Duodenal mucosa (tissue), 2 donors: Measurements from ENCODE around the gene GLRA3.
"Not testable (repeated sequence)": the region's sequence is repeated elsewhere in the genome, so short reads cannot be mapped to it uniquely, and the experiment has no call there.

Source experiments
- H3K27ac ChIP-seq: one replicate; pipeline ENCODE4 v1.7.0; 2013; ENCODE audit warnings: low read depth, low read length
- H3K27me3 ChIP-seq, 2 donors: one replicate each; pipeline ENCODE4 v1.7.0; 2013; ENCODE audit warnings: low read length in 2 of 2, control low read depth in 1 of 2; ENCODE audit not compliant: insufficient read depth in 2 of 2, control insufficient read depth in 1 of 2
- H3K36me3 ChIP-seq, 2 donors: one replicate each; pipeline ENCODE4 v1.7.0; 2013; ENCODE audit warnings: low read length in 2 of 2, control low read depth in 1 of 2; ENCODE audit not compliant: insufficient read depth in 2 of 2, control insufficient read depth in 1 of 2
- H3K4me1 ChIP-seq, 2 donors: one replicate each; pipeline ENCODE4 v1.7.0; 2013; ENCODE audit warnings: low read length in 2 of 2, control low read depth in 1 of 2; ENCODE audit not compliant: insufficient read depth in 2 of 2, control insufficient read depth in 1 of 2
- H3K4me3 ChIP-seq, 2 donors: one replicate each; pipeline ENCODE4 v1.7.0; 2013; ENCODE audit warnings: low read length in 2 of 2, low read depth in 1 of 2
- H3K9ac ChIP-seq, 2 donors: one replicate each; pipeline ENCODE4 v1.7.0; 2013; ENCODE audit warnings: low read length in 2 of 2, low read depth in 1 of 2
- H3K9me3 ChIP-seq, 2 donors: one replicate each; pipeline ENCODE4 v1.7.0; 2013; ENCODE audit warnings: low read length in 2 of 2, control low read depth in 1 of 2; ENCODE audit not compliant: control insufficient read depth in 1 of 2

The GLRA3 gene

GRCh38 chr4:174815282-174815681, 13.8 kb downstream of the GLRA3 start:
- H3K27ac ChIP-seq, result no peak overlapping the region
- H3K36me3 ChIP-seq, result no peaks in the 10 kb centered on the region
- no peaks in the 10 kb centered on the region for H3K9me3 ChIP-seq
- no peaks in the 10 kb centered on the region for H3K27me3 ChIP-seq
- H3K4me3 ChIP-seq, result no peak overlapping the region
- H3K9ac ChIP-seq, result no peak overlapping the region
- no peaks in the 10 kb centered on the region for H3K4me1 ChIP-seq

- no peaks in the 10 kb centered on the region for H3K27me3 ChIP-seq
- no peaks in the 10 kb centered on the region for H3K4me1 ChIP-seq
- H3K36me3 ChIP-seq, result no peaks in the 10 kb centered on the region
- H3K4me3 ChIP-seq, result no peak overlapping the region
- H3K27ac ChIP-seq, result no peak overlapping the region
- no peak overlapping the region for H3K9ac ChIP-seq
- no peaks in the 10 kb centered on the region for H3K9me3 ChIP-seq
These were observed 15.8 kb downstream of the GLRA3 start for GRCh38 chr4:174813292-174813691.

- H3K4me1 ChIP-seq, result no peaks in the 10 kb centered on the region
- H3K27ac ChIP-seq, result no peak overlapping the region
- no peaks in the 10 kb centered on the region for H3K36me3 ChIP-seq
- H3K9me3 ChIP-seq, result no peaks in the 10 kb centered on the region
- no peak overlapping the region for H3K9ac ChIP-seq
- no peak overlapping the region for H3K4me3 ChIP-seq
- H3K27me3 ChIP-seq, result no peaks in the 10 kb centered on the region
These were observed 18.2 kb downstream of the GLRA3 start for GRCh38 chr4:174810834-174811233.

- H3K9me3 ChIP-seq, result no peaks in the 10 kb centered on the region
- H3K4me3 ChIP-seq, result no peak overlapping the region
- H3K36me3 ChIP-seq, result no peaks in the 10 kb centered on the region
- H3K27ac ChIP-seq, result no peak overlapping the region
- no peaks in the 10 kb centered on the region for H3K27me3 ChIP-seq
- H3K4me1 ChIP-seq, result no peaks in the 10 kb centered on the region
- H3K9ac ChIP-seq, result no peak overlapping the region
These were observed 20.2 kb downstream of the GLRA3 start for GRCh38 chr4:174808836-174809235.

- Histone ChIP-seq H3K9ac (no peak overlapping the region), H3K4me1 (no peaks in the 10 kb centered on the region), H3K4me3 (no peak overlapping the region), H3K9me3 (no peaks in the 10 kb centered on the region), H3K27ac (no peak overlapping the region), H3K27me3 (no peaks in the 10 kb centered on the region), H3K36me3 (no peaks in the 10 kb centered on the region)
These were observed 20.9 kb downstream of the GLRA3 start for GRCh38 chr4:174808119-174808518.

- Histone ChIP-seq H3K27me3 (no peaks in the 10 kb centered on the region), H3K36me3 (no peaks in the 10 kb centered on the region), H3K27ac (no peak overlapping the region), H3K4me1 (no peaks in the 10 kb centered on the region), H3K4me3 (no peak overlapping the region), H3K9ac (no peak overlapping the region), H3K9me3 (no peaks in the 10 kb centered on the region)
These were observed 23.3 kb downstream of the GLRA3 start for GRCh38 chr4:174805746-174806145.

GRCh38 chr4:174794543-174795094, 34.4 kb downstream of the GLRA3 start:
- no peak overlapping the region for H3K27ac ChIP-seq
- H3K4me3 ChIP-seq, result no peak overlapping the region

GRCh38 chr4:174789657-174790056, 39.4 kb downstream of the GLRA3 start:
- Histone ChIP-seq H3K27me3 (no peaks in the 10 kb centered on the region), H3K27ac (no peak overlapping the region), H3K4me3 (no peak overlapping the region), H3K9me3 (no peaks in the 10 kb centered on the region), H3K9ac (no peak overlapping the region), H3K36me3 (no peaks in the 10 kb centered on the region), H3K4me1 (no peaks in the 10 kb centered on the region)

More at GRCh38 chr4:174794543-174795094, 34.4 kb downstream of the GLRA3 start:
- Histone ChIP-seq H3K27me3 (no peaks in the 10 kb centered on the region), H3K36me3 (no peaks in the 10 kb centered on the region), H3K9ac (no peak overlapping the region), H3K4me1 (no peaks in the 10 kb centered on the region), H3K9me3 (no peaks in the 10 kb centered on the region)

GRCh38 chr4:174778274-174778986, 50.6 kb downstream of the GLRA3 start:
- not testable (repeated sequence) for H3K27me3 ChIP-seq, H3K4me1 ChIP-seq, H3K4me3 ChIP-seq, H3K9me3 ChIP-seq, H3K36me3 ChIP-seq, H3K9ac ChIP-seq, H3K27ac ChIP-seq

GRCh38 chr4:174775366-174775765, 53.7 kb downstream of the GLRA3 start:
- H3K36me3 ChIP-seq, result no peaks in the 10 kb centered on the region
- no peaks in the 10 kb centered on the region for H3K9me3 ChIP-seq
- no peak overlapping the region for H3K9ac ChIP-seq
- H3K4me3 ChIP-seq, result no peak overlapping the region
- H3K27ac ChIP-seq, result no peak overlapping the region
- no peaks in the 10 kb centered on the region for H3K4me1 ChIP-seq
- no peaks in the 10 kb centered on the region for H3K27me3 ChIP-seq
